Neural progenitor cell (in vitro differentiated cells): ENCODE results near the gene RASGRP4. TPM values are rescaled to one million over a fixed set of nuclear protein-coding genes. Genes with fewer than 3 reads are reported as not detected.

ENCODE experiments used
- DNase-seq: peaks from one replicate; pipeline ENCODE4 v3.0.0-alpha.2; 2016; ENCODE audit warnings: low spot score
- H2AFZ ChIP-seq: fragments of 200-600 bp; sonication (generic); replicated peaks from 2 replicates; pipeline ENCODE4 v1.6.1; 2016; ENCODE audit warnings: antibody characterized with exemption
- H3F3A ChIP-seq: fragments of 200-600 bp; sonication (generic); 2 replicates; pipeline ENCODE4 v1.6.1; 2016; ENCODE audit warnings: antibody characterized with exemption, low read depth
- H3K27ac ChIP-seq: fragments of 200-600 bp; sonication (generic); 2 replicates; pipeline ENCODE4 v1.5.1; 2016; ENCODE audit warnings: mild to moderate bottlenecking
- H3K27me3 ChIP-seq: fragments of 200-600 bp; sonication (generic); 2 replicates; pipeline ENCODE4 v1.6.1; 2016; ENCODE audit warnings: mild to moderate bottlenecking, moderate library complexity
- H3K36me3 ChIP-seq: fragments of 200-600 bp; sonication (generic); 2 replicates; pipeline ENCODE4 v1.5.1; 2016
- H3K4me1 ChIP-seq: fragments of 200-600 bp; sonication (generic); 2 replicates; pipeline ENCODE4 v1.6.1; 2016; ENCODE audit warnings: mixed run types
- H3K4me2 ChIP-seq: fragments of 200-600 bp; sonication (generic); 2 replicates; pipeline ENCODE4 v1.6.1; 2016
- H3K4me3 ChIP-seq: fragments of 200-600 bp; sonication (generic); 2 replicates; pipeline ENCODE4 v1.5.1; 2016
- H3K79me2 ChIP-seq: fragments of 200-600 bp; sonication (generic); 2 replicates; pipeline ENCODE4 v1.6.1; 2016; ENCODE audit warnings: low read depth
- H3K9ac ChIP-seq: fragments of 200-600 bp; sonication (generic); 2 replicates; pipeline ENCODE4 v1.6.1; 2016
- H3K9me3 ChIP-seq: fragments of 200-600 bp; sonication (generic); 2 replicates; pipeline ENCODE4 v1.5.1; 2016; ENCODE audit warnings: low read depth
- H4K20me1 ChIP-seq: fragments of 200-600 bp; sonication (generic); 2 replicates; pipeline ENCODE4 v1.6.1; 2016; ENCODE audit warnings: low read depth
- H3K27ac Mint-ChIP-seq: 3 replicates; pipeline ENCODE4 v1.8.0; 2021; ENCODE audit warnings: mixed read lengths
- H3K27me3 Mint-ChIP-seq: 2 replicates; pipeline ENCODE4 v1.8.0; 2022; ENCODE audit warnings: low read depth, mild to moderate bottlenecking, inconsistent platforms, moderate library complexity, mixed read lengths; ENCODE audit not compliant: insufficient read depth
- H3K36me3 Mint-ChIP-seq: 3 replicates; pipeline ENCODE4 v1.8.0; 2021; ENCODE audit warnings: mixed read lengths
- H3K4me1 Mint-ChIP-seq: 3 replicates; pipeline ENCODE4 v1.8.0; 2021; ENCODE audit warnings: mixed read lengths
- H3K4me3 Mint-ChIP-seq: 3 replicates; pipeline ENCODE4 v1.8.0; 2021; ENCODE audit warnings: mild to moderate bottlenecking, moderate library complexity, mixed read lengths
- H3K9me3 Mint-ChIP-seq: 3 replicates; pipeline ENCODE4 v1.8.0; 2020; ENCODE audit warnings: mixed read lengths
- CTCF ChIP-seq: fragments of 200-600 bp; sonication (generic); IDR thresholded peaks from 2 replicates; pipeline ENCODE4 v1.5.1; 2017; ENCODE audit warnings: antibody characterized with exemption, mild to moderate bottlenecking
- EZH2 ChIP-seq: fragments of 200-600 bp; sonication (generic); IDR thresholded peaks from 2 replicates; pipeline ENCODE4 v1.6.1; 2017; ENCODE audit warnings: antibody characterized with exemption, mild to moderate bottlenecking, moderate library complexity
- EZH2phosphoT487 ChIP-seq: fragments of 200-600 bp; sonication (generic); IDR thresholded peaks from 2 replicates; pipeline ENCODE4 v1.6.1; 2017; ENCODE audit warnings: antibody characterized with exemption
- total RNA-seq: library from RNA; depleted of rRNA; stranded (reverse); fragments of >200 nt; gene quantifications from 2 replicates; pipeline ENCODE4 v1.2.3, GENCODE V29; 2015; ENCODE audit warnings: low replicate concordance

RASGRP4 gene
- total RNA-seq, 1 donor from 2014 or later, result not detected

- Histone ChIP-seq H4K20me1 (no peaks in the 10 kb centered on the region), H3K36me3 (no peaks in the 10 kb centered on the region), H3K4me3 (no peak overlapping the region), H3K79me2 (no peaks in the 10 kb centered on the region), H3K4me2 (no peak overlapping the region), H3K4me1 (peaks cover 5% of the 10 kb centered on the region), H3K27ac (no peak overlapping the region), H2AFZ (no peak overlapping the region), H3K9me3 (no peaks in the 10 kb centered on the region), H3K27me3 (peaks cover 24% of the 10 kb centered on the region), H3F3A (peaks cover 6% of the 10 kb centered on the region), H3K9ac (no peak overlapping the region)
- no peak for TF ChIP-seq CTCF
- no peak for TF ChIP-seq EZH2phosphoT487
- no peak for TF ChIP-seq EZH2
- Mint-ChIP-seq H3K4me3 (no peak overlapping the region), H3K36me3 (no peaks in the 10 kb centered on the region), H3K9me3 (no peaks in the 10 kb centered on the region), H3K27ac (no peak overlapping the region), H3K27me3 (peaks cover 22% of the 10 kb centered on the region), H3K4me1 (peaks cover 13% of the 10 kb centered on the region)
- no peak for DNase-seq
These were observed 5.1 kb downstream of the RASGRP4 start for GRCh38 chr19:38420935-38421334.

- Histone ChIP-seq H3K4me2 (peak overlapping the region; percentile 80), H3K27me3 (peaks cover 24% of the 10 kb centered on the region), H2AFZ (peak overlapping the region; percentile 70), H3K36me3 (no peaks in the 10 kb centered on the region), H3K27ac (no peak overlapping the region), H3F3A (peaks cover 6% of the 10 kb centered on the region), H3K9me3 (no peaks in the 10 kb centered on the region), H4K20me1 (no peaks in the 10 kb centered on the region), H3K4me3 (peak overlapping the region; percentile 53), H3K79me2 (no peaks in the 10 kb centered on the region), H3K9ac (no peak overlapping the region), H3K4me1 (no peaks in the 10 kb centered on the region)
- peak; percentile 21 for TF ChIP-seq CTCF
- no peak for TF ChIP-seq EZH2
- TF ChIP-seq EZH2phosphoT487, result no peak
- peak; percentile 84 for DNase-seq
- no peaks in the 10 kb centered on the region for H3K9me3 Mint-ChIP-seq
- H3K36me3 Mint-ChIP-seq, result no peaks in the 10 kb centered on the region
- H3K4me1 Mint-ChIP-seq, result peaks cover 11% of the 10 kb centered on the region
- peak overlapping the region; percentile 86 for H3K4me3 Mint-ChIP-seq
- H3K27ac Mint-ChIP-seq, result peak overlapping the region; percentile 6
- H3K27me3 Mint-ChIP-seq, result peaks cover 26% of the 10 kb centered on the region
These were observed 8.2 kb downstream of the RASGRP4 start for GRCh38 chr19:38417544-38418506.

GRCh38 chr19:38417146-38417543 is 8.9 kb downstream of the RASGRP4 start:
- H3K4me1 ChIP-seq, result no peaks in the 10 kb centered on the region
- Mint-ChIP-seq H3K4me1 (peaks cover 11% of the 10 kb centered on the region), H3K9me3 (no peaks in the 10 kb centered on the region), H3K27me3 (peaks cover 26% of the 10 kb centered on the region), H3K27ac (peak overlapping the region; percentile 6), H3K36me3 (no peaks in the 10 kb centered on the region), H3K4me3 (peak overlapping the region; percentile 86)
- no peaks in the 10 kb centered on the region for H3K9me3 ChIP-seq
- H3K4me3 ChIP-seq, result no peak overlapping the region
- H3K27me3 ChIP-seq, result peaks cover 24% of the 10 kb centered on the region
- no peaks in the 10 kb centered on the region for H4K20me1 ChIP-seq
- no peaks in the 10 kb centered on the region for H3K79me2 ChIP-seq
- H3K27ac ChIP-seq, result no peak overlapping the region
- TF ChIP-seq EZH2phosphoT487 (no peak), CTCF (no peak)
- DNase-seq, result no peak
- peak overlapping the region; percentile 80 for H3K4me2 ChIP-seq
- H2AFZ ChIP-seq, result no peak overlapping the region
- H3F3A ChIP-seq, result peaks cover 6% of the 10 kb centered on the region
- no peaks in the 10 kb centered on the region for H3K36me3 ChIP-seq
- no peak overlapping the region for H3K9ac ChIP-seq
